GM12878 (cell line): ENCODE measurements around the gene BCL2. TPM values are rescaled to one million over a fixed set of nuclear protein-coding genes. Genes with fewer than 3 reads are reported as not detected.

Experiments used
- ATAC-seq: fragments of 200-7000 bp; cut with Tn5 transposase; 3 replicates; pipeline ENCODE4 v1.9.1; 2020; ENCODE audit warnings: mild to moderate bottlenecking, moderate library complexity
- BruUV-seq: library from RNA; stranded (reverse); fragments of 400-500 nt; replicated peaks from 2 replicates; lab custom pipeline; 2021; lab: Mats Ljungman, UMichigan
- CTCF ChIA-PET: fragments of 300-600 bp; sonication (Branson Sonifier 250); formaldehyde crosslinking; extraction: SDS; loops from one replicate; lab custom pipeline; 2021; ENCODE audit warnings: inconsistent platforms; lab: Yijun Ruan, JAX
- POLR2A ChIA-PET: fragments of 350-600 bp; formaldehyde crosslinking; extraction: SDS; loops from one replicate; lab custom pipeline; 2021; ENCODE audit warnings: inconsistent platforms; lab: Charles Lee
- RAD21 ChIA-PET: fragments of 300-600 bp; sonication (Branson Sonifier 250); formaldehyde crosslinking; loops from one replicate; lab custom pipeline; 2023; ENCODE audit warnings: antibody characterized with exemption; ENCODE audit not compliant: unreplicated experiment; lab: Charles Lee
- SMC1A ChIA-PET: fragments of 300-600 bp; sonication (Branson Sonifier 250); formaldehyde crosslinking; loops from one replicate; lab custom pipeline; 2023; ENCODE audit not compliant: unreplicated experiment, uncharacterized antibody; lab: Charles Lee
- DNase-seq: peaks from one replicate; pipeline ENCODE4 v3.0.0-alpha.2; 2011; ENCODE audit warnings: low read depth, low spot score
- FAIRE-seq: peaks from 3 replicates; lab custom pipeline; 2011; peaks lifted over from hg19 to GRCh38; lab: Jason Lieb, UNC
- H2AFZ ChIP-seq: 2 replicates; pipeline ENCODE4 v1.6.0; 2011; ENCODE audit warnings: low read depth, low read length, control low read depth; ENCODE audit not compliant: control insufficient read depth
- H3K27ac ChIP-seq: 2 replicates; pipeline ENCODE4 v1.5.1; 2011; ENCODE audit warnings: control low read depth; ENCODE audit not compliant: control insufficient read depth, insufficient read depth
- H3K27me3 ChIP-seq, 2 experiments: replicated peaks in 1 of 2; 2 replicates each; pipeline versions ENCODE4 v1.6.0 to v1.6.1; 2011; ENCODE audit warnings: low read length in 1 of 2; ENCODE audit not compliant: control insufficient read depth in 2 of 2, insufficient read depth in 2 of 2
- H3K36me3 ChIP-seq, 2 experiments: 2 replicates each; pipeline ENCODE4 v1.5.1; 2011; ENCODE audit warnings: low read length in 1 of 2; ENCODE audit not compliant: control insufficient read depth in 2 of 2, insufficient read depth in 2 of 2
- H3K4me1 ChIP-seq: 2 replicates; pipeline ENCODE4 v1.6.1; 2011; ENCODE audit warnings: mild to moderate bottlenecking, low read length, moderate library complexity, mixed read lengths; ENCODE audit not compliant: control insufficient read depth, insufficient read depth
- H3K4me2 ChIP-seq: 2 replicates; pipeline ENCODE4 v1.6.0; 2011; ENCODE audit warnings: control low read depth; ENCODE audit not compliant: control insufficient read depth, insufficient read depth
- H3K4me3 ChIP-seq: fragments of 200-600 bp; sonication (generic); 2 replicates; pipeline ENCODE4 v1.5.1; 2016
- H3K79me2 ChIP-seq: 2 replicates; pipeline ENCODE4 v1.6.0; 2011; ENCODE audit warnings: low read length; ENCODE audit not compliant: control insufficient read depth, insufficient read depth
- H3K9ac ChIP-seq: 2 replicates; pipeline ENCODE4 v1.8.0; 2011; ENCODE audit warnings: low read length, control low read depth, mixed read lengths; ENCODE audit not compliant: control insufficient read depth, insufficient read depth
- H3K9me3 ChIP-seq: replicated peaks from 3 replicates; pipeline ENCODE4 v1.5.1; 2011; ENCODE audit warnings: mild to moderate bottlenecking, low read length; ENCODE audit not compliant: control insufficient read depth, insufficient read depth
- H4K20me1 ChIP-seq: 2 replicates; pipeline ENCODE4 v1.6.0; 2011; ENCODE audit not compliant: control insufficient read depth, insufficient read depth
- CHD4 ChIP-seq: fragments of 200-600 bp; sonication (generic); IDR thresholded peaks from 2 replicates; pipeline ENCODE4 v1.6.1; 2016; ENCODE audit warnings: mild to moderate bottlenecking
- EGR1 ChIP-seq, 2 experiments: IDR thresholded peaks; 1 replicate in 1 of 2; 2 replicates in 1 of 2; pipeline ENCODE4 v1.6.1; 2011 to 2012; ENCODE audit warnings: low read depth in 2 of 2, low read length in 2 of 2, borderline replicate concordance in 1 of 2, mild to moderate bottlenecking in 1 of 2, moderate library complexity in 1 of 2
- ETV6 ChIP-seq, 2 experiments: fragments of 450-650 bp in 1 of 2; IDR thresholded peaks in 1 of 2; conservative IDR thresholded peaks in 1 of 2; 2 replicates each; pipeline ENCODE4 v1.6.1; 2014; ENCODE audit warnings: antibody characterized with exemption in 1 of 2, borderline replicate concordance in 1 of 2, low read depth in 1 of 2, mild to moderate bottlenecking in 1 of 2, moderate library complexity in 1 of 2
- HSF1 ChIP-seq: fragments of 150-350 bp; IDR thresholded peaks from 2 replicates; pipeline ENCODE4 v1.6.1; 2014; ENCODE audit warnings: mild to moderate bottlenecking, low read depth, low read length
- IKZF1 ChIP-seq: fragments of 450-650 bp; conservative IDR thresholded peaks from 2 replicates; pipeline ENCODE4 v1.6.1; 2017; ENCODE audit warnings: antibody characterized with exemption, mild to moderate bottlenecking
- KLF5 ChIP-seq: fragments of 450-650 bp; IDR thresholded peaks from 2 replicates; pipeline ENCODE4 v1.6.1; 2014; ENCODE audit warnings: mild to moderate bottlenecking; ENCODE audit not compliant: partially characterized antibody
- MEF2B ChIP-seq: fragments of 450-650 bp; IDR thresholded peaks from 2 replicates; pipeline ENCODE4 v1.6.1; 2018; ENCODE audit warnings: mild to moderate bottlenecking, moderate library complexity; ENCODE audit not compliant: partially characterized antibody, poor library complexity, severe bottlenecking
- MLLT1 ChIP-seq: fragments of 450-650 bp; IDR thresholded peaks from 2 replicates; pipeline ENCODE4 v1.6.1; 2016; ENCODE audit warnings: mild to moderate bottlenecking
- SMAD5 ChIP-seq: IDR thresholded peaks from 2 replicates; pipeline ENCODE4 v1.6.1; 2016; ENCODE audit warnings: antibody characterized with exemption, low read depth
- TAF1 ChIP-seq: IDR thresholded peaks from 2 replicates; pipeline ENCODE4 v1.6.1; 2011; ENCODE audit warnings: mild to moderate bottlenecking, low read depth, low read length, borderline replicate concordance
- TCF12 ChIP-seq: IDR thresholded peaks from 2 replicates; pipeline ENCODE4 v1.6.1; 2011; ENCODE audit warnings: low read depth, mild to moderate bottlenecking, low read length
- WGBS: methylation state at CpG from one replicate; pipeline ENCODE4 v1.1.6; 2016; ENCODE audit warnings: low lambda C conversion rate; ENCODE audit not compliant: insufficient replicate concordance, insufficient coverage; ENCODE audit errors: missing lambda C conversion rate; 5-methylcytosine and 5-hydroxymethylcytosine counted together
- in situ Hi-C: fragments of 300-500 bp; cut with MboI; formaldehyde crosslinking; loops from 9 replicates; pipeline ENCODE4 v1.14.3; 2018; ENCODE audit warnings: mixed read lengths
- intact Hi-C: fragments of 100-400 bp; cut with micrococcal nuclease; formaldehyde crosslinking; loops from one replicate; pipeline ENCODE4 v1.14.2; 2022; ENCODE audit not compliant: unreplicated experiment
- polyA plus RNA-seq, 11 experiments: library from polyadenylated mRNA; depleted of rRNA in 4 of 11; unstranded in 6 of 11; stranded (reverse) in 5 of 11; fragments of >200 nt; fragmentation: Nextera tagmentation in 4 of 11; fragmentation: Illumina TruSeq in 1 of 11; extraction: Ambion mirVana in 4 of 11; extraction: Trizol in 1 of 11; gene quantifications; 1 replicate in 1 of 11; 2 replicates in 10 of 11; pipeline versions ENCODE4 v1.2.1 to v1.2.3, GENCODE V29; 2011 to 2016; ENCODE audit warnings: inconsistent platforms in 2 of 11, missing spikeins in 2 of 11, low read depth in 1 of 11
- total RNA-seq, 4 experiments: library from RNA; depleted of rRNA in 3 of 4; stranded (reverse); fragments of >200 nt in 3 of 4; fragmentation: Illumina TruSeq in 1 of 4; extraction: Trizol in 1 of 4; gene quantifications; 2 replicates each; pipeline versions ENCODE4 v1.2.1 to v1.2.3, GENCODE V29; 2013 to 2021
- TF ChIP-seq, protein P1 (sequence below): fragments of 450-650 bp; IDR thresholded peaks from 2 replicates; pipeline ENCODE4 v1.6.1; 2017; ENCODE audit warnings: mild to moderate bottlenecking
- TF ChIP-seq, protein P2 (sequence below): IDR thresholded peaks from 2 replicates; pipeline ENCODE4 v1.6.1; 2011; ENCODE audit warnings: borderline replicate concordance, low read depth, mild to moderate bottlenecking, moderate library complexity, low read length; ENCODE audit not compliant: insufficient read depth, poor library complexity, severe bottlenecking
- TF ChIP-seq, protein P3 (sequence below): IDR thresholded peaks from 2 replicates; pipeline ENCODE4 v1.6.1; 2011; ENCODE audit warnings: borderline replicate concordance, low read depth, mild to moderate bottlenecking, moderate library complexity, mixed read lengths, low read length; ENCODE audit not compliant: insufficient read depth; ENCODE audit errors: extremely low read length

The BCL2 gene
- total and polyA plus RNA-seq, 10 of the 15 experiments (the other 5 are each of a cell fraction or from before 2014, with no cell fraction given) = 4.1 to 47.8 (median 19.3) TPM

GRCh38 chr18:63197246-63197869 lies 122.2 kb downstream of the BCL2 start:
- Histone ChIP-seq H4K20me1 (no peaks in the 10 kb centered on the region), H3K27me3 (no peaks in the 10 kb centered on the region), H3K27ac (no peak overlapping the region; the same call in 1 of the 2 replicates), H3K36me3 (no peaks in the 10 kb centered on the region; a peak in 1 of 4 replicates), H3K4me2 (peak overlapping the region; percentile 36; the same call in 1 of the 2 replicates), H3K79me2 (peaks cover 73% of the 10 kb centered on the region), H2AFZ (no peak overlapping the region), H3K4me1 (peaks cover 44% of the 10 kb centered on the region), H3K9me3 (no peaks in the 10 kb centered on the region), H3K4me3 (no peak overlapping the region), H3K9ac (no peak overlapping the region)
- FAIRE-seq (no peak), ATAC-seq (no peak), DNase-seq (no peak)
- ChIA-PET POLR2A (interaction anchor here (0.6 to 1.7 kb wide), 6 partner anchors 10 to 131 kb away, joined by 3 to 6 read pairs (median 4); no protein-coding TSS in a partner anchor), CTCF (interaction anchor here (1.5 to 1.9 kb wide), 2 partner anchors 8 to 120 kb away, joined by 4 to 6 read pairs; no protein-coding TSS in a partner anchor), RAD21 (interaction anchor here (1.0 to 3.2 kb wide), 10 partner anchors 8 to 121 kb away, joined by 3 to 18 read pairs (median 3); no protein-coding TSS in a partner anchor), SMC1A (interaction anchor here (0.7 to 4.7 kb wide), 15 partner anchors 9 to 120 kb away, joined by 3 to 39 read pairs (median 4); no protein-coding TSS in a partner anchor)
- in situ Hi-C loops = no loop called here
- intact Hi-C loops = no loop called here
- no TSS peak for BruUV-seq
- 31% methylated on average over 8 of the region's 8 CpGs for WGBS
- TF ChIP-seq ETV6 (conservative IDR thresholded peaks at IDR 0.05 in 1 of 2, IDR thresholded peaks at IDR 0.05 in 1 of 2; ENCODE audit: borderline replicate concordance in 1 of 2, low read depth in 1 of 2) (peak in 1 of 2 experiments; percentile 54; a peak in 1 of 4 replicates), CHD4 (no peak), TCF12 (no peak), SMAD5 (no peak), MEF2B (peak; percentile 28), EGR1 (IDR thresholded peaks at IDR 0.05; ENCODE audit: borderline replicate concordance in 1 of 2, low read depth in 2 of 2, low read length in 2 of 2) (no peak), KLF5 (no peak), HSF1 (no peak), TAF1 (no peak), MLLT1 (peak; percentile 29; the same call in 1 of the 2 replicates), IKZF1 (peak; percentile 52; the same call in 1 of the 2 replicates)
- TF ChIP-seq, protein P1, sequence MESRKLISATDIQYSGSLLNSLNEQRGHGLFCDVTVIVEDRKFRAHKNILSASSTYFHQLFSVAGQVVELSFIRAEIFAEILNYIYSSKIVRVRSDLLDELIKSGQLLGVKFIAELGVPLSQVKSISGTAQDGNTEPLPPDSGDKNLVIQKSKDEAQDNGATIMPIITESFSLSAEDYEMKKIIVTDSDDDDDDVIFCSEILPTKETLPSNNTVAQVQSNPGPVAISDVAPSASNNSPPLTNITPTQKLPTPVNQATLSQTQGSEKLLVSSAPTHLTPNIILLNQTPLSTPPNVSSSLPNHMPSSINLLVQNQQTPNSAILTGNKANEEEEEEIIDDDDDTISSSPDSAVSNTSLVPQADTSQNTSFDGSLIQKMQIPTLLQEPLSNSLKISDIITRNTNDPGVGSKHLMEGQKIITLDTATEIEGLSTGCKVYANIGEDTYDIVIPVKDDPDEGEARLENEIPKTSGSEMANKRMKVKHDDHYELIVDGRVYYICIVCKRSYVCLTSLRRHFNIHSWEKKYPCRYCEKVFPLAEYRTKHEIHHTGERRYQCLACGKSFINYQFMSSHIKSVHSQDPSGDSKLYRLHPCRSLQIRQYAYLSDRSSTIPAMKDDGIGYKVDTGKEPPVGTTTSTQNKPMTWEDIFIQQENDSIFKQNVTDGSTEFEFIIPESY = peak; percentile 78; the same call in 1 of the 2 replicates
- TF ChIP-seq, protein P2, sequence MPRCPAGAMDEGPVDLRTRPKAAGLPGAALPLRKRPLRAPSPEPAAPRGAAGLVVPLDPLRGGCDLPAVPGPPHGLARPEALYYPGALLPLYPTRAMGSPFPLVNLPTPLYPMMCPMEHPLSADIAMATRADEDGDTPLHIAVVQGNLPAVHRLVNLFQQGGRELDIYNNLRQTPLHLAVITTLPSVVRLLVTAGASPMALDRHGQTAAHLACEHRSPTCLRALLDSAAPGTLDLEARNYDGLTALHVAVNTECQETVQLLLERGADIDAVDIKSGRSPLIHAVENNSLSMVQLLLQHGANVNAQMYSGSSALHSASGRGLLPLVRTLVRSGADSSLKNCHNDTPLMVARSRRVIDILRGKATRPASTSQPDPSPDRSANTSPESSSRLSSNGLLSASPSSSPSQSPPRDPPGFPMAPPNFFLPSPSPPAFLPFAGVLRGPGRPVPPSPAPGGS = no peak
- TF ChIP-seq, protein P3, sequence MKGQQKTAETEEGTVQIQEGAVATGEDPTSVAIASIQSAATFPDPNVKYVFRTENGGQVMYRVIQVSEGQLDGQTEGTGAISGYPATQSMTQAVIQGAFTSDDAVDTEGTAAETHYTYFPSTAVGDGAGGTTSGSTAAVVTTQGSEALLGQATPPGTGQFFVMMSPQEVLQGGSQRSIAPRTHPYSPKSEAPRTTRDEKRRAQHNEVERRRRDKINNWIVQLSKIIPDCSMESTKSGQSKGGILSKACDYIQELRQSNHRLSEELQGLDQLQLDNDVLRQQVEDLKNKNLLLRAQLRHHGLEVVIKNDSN = no peak
